ENCODE data around the gene MMP28.

GRCh38 chr17:35726127-35726952, 69.1 kb downstream of the MMP28 start:
- TF ChIP-seq ESRRA (IDR thresholded peaks at IDR 0.05; ENCODE audit: low read length): no peak
- no peak for TF ChIP-seq USF2 (IDR thresholded peaks at IDR 0.05; ENCODE audit: borderline replicate concordance, low read depth, low read length)
- TF ChIP-seq POLR2A (IDR thresholded peaks at IDR 0.05; ENCODE audit: low read depth, low read length): no peak
- no peak for TF ChIP-seq MXI1 (IDR thresholded peaks at IDR 0.05; ENCODE audit: low read depth, low read length)
- TF ChIP-seq CTCF (IDR thresholded peaks at IDR 0.05 in 2 of 3, conservative IDR thresholded peaks at IDR 0.05 in 1 of 3; ENCODE audit: control insufficient read depth in 2 of 3, extremely low read depth in 1 of 3, insufficient read depth in 1 of 3, low read depth in 3 of 3, low read length in 3 of 3): no peak
- TF ChIP-seq POLR2AphosphoS5 (IDR thresholded peaks at IDR 0.05; ENCODE audit: low read length): no peak
- no peak for TF ChIP-seq RBBP5 (conservative IDR thresholded peaks at IDR 0.05)
- no peak for TF ChIP-seq NR2F1 (conservative IDR thresholded peaks at IDR 0.05)
- TF ChIP-seq ATF7 (IDR thresholded peaks at IDR 0.05; ENCODE audit: low read depth): no peak
- TF ChIP-seq NFIC (IDR thresholded peaks at IDR 0.05; ENCODE audit: low read depth, low read length): no peak
- TF ChIP-seq IRF4 (IDR thresholded peaks at IDR 0.05; ENCODE audit: low read depth, low read length): no peak
- no peak for TF ChIP-seq FOS (IDR thresholded peaks at IDR 0.05; ENCODE audit: borderline replicate concordance, extremely low read depth, insufficient read length)
